Tibial nerve (tissue), 4 donors: ENCODE measurements around the gene SLC7A7.

Source experiments
- CTCF ChIP-seq, 5 experiments: fragments of 200-600 bp in 3 of 5; fragments of 450-650 bp in 2 of 5; sonication (generic) in 3 of 5; IDR thresholded peaks; one replicate each; pipeline ENCODE4 v1.5.1; 2016 to 2019; ENCODE audit warnings: antibody characterized with exemption in 5 of 5, mild to moderate bottlenecking in 3 of 5, moderate library complexity in 2 of 5
- EP300 ChIP-seq, 2 donors: sonication (generic); formaldehyde crosslinking; IDR thresholded peaks; one replicate each; pipeline ENCODE4 v1.6.1; 2017; ENCODE audit warnings: antibody characterized with exemption in 2 of 2, mild to moderate bottlenecking in 1 of 2
- POLR2A ChIP-seq, 2 donors: fragments of 450-650 bp; IDR thresholded peaks; one replicate each; pipeline ENCODE4 v1.6.1; 2017; ENCODE audit warnings: antibody characterized with exemption in 2 of 2, mild to moderate bottlenecking in 2 of 2, moderate library complexity in 2 of 2

- TF ChIP-seq POLR2A (IDR thresholded peaks at IDR 0.05) (no peak), EP300 (IDR thresholded peaks at IDR 0.05) (no peak), CTCF (IDR thresholded peaks at IDR 0.05) (no peak)
These were observed 41.1 kb downstream of the SLC7A7 start for GRCh38 chr14:22774011-22774706.
